HG03139 (cell line): ENCODE measurements around the gene APCDD1.
A peak's percentile ranks its signal among the peaks of the same experiment; 100 is the strongest.
"Not testable (repeated sequence)": the region's sequence is repeated elsewhere in the genome, so short reads cannot be mapped to it uniquely, and the experiment has no call there.

Experiments
- ATAC-seq: cut with Tn5 transposase; IDR thresholded peaks from one replicate; pipeline ENCODE4 v1.9.1; 2021; ENCODE audit not compliant: unreplicated experiment

Gene APCDD1

GRCh38 chr18:10461989-10462388, 7.6 kb downstream of the APCDD1 start:
- ATAC-seq = no peak

- ATAC-seq = no peak
Observed at GRCh38 chr18:10462597-10462996, 8.2 kb downstream of the APCDD1 start.

- no peak for ATAC-seq
Observed at GRCh38 chr18:10463096-10463495, 8.7 kb downstream of the APCDD1 start.

GRCh38 chr18:10463741-10464140, 9.3 kb downstream of the APCDD1 start:
- no peak for ATAC-seq

GRCh38 chr18:10464161-10464648, 9.8 kb downstream of the APCDD1 start:
- not testable (repeated sequence) for ATAC-seq

GRCh38 chr18:10465174-10465939, 10.9 kb downstream of the APCDD1 start:
- ATAC-seq = no peak

GRCh38 chr18:10470429-10470828, 16.0 kb downstream of the APCDD1 start:
- ATAC-seq = no peak

- ATAC-seq = no peak
Observed at GRCh38 chr18:10471574-10471973, 17.1 kb downstream of the APCDD1 start.

GRCh38 chr18:10473132-10473531, 18.7 kb downstream of the APCDD1 start:
- no peak for ATAC-seq

GRCh38 chr18:10474309-10474708, 19.9 kb downstream of the APCDD1 start:
- ATAC-seq = no peak

GRCh38 chr18:10475276-10475653, 20.8 kb downstream of the APCDD1 start:
- no peak for ATAC-seq

- no peak for ATAC-seq
Observed at GRCh38 chr18:10475654-10476291, 21.3 kb downstream of the APCDD1 start.

GRCh38 chr18:10476338-10476791, 21.9 kb downstream of the APCDD1 start:
- ATAC-seq = no peak

GRCh38 chr18:10477121-10477862, 22.9 kb downstream of the APCDD1 start:
- no peak for ATAC-seq

- ATAC-seq = no peak
Observed at GRCh38 chr18:10477863-10478260, 23.4 kb downstream of the APCDD1 start.

- no peak for ATAC-seq
Observed at GRCh38 chr18:10481831-10482230, 27.4 kb downstream of the APCDD1 start.

- no peak for ATAC-seq
Observed at GRCh38 chr18:10482363-10482984, 28.0 kb downstream of the APCDD1 start.

GRCh38 chr18:10482985-10483949, 28.8 kb downstream of the APCDD1 start:
- peak; percentile 67 for ATAC-seq

- no peak for ATAC-seq
Observed at GRCh38 chr18:10485475-10485874, 31.0 kb downstream of the APCDD1 start.

- no peak for ATAC-seq
Observed at GRCh38 chr18:10486362-10486761, 31.9 kb downstream of the APCDD1 start.
